Measurements from ENCODE around the gene CFL1.

CFL1 gene

DNA sequence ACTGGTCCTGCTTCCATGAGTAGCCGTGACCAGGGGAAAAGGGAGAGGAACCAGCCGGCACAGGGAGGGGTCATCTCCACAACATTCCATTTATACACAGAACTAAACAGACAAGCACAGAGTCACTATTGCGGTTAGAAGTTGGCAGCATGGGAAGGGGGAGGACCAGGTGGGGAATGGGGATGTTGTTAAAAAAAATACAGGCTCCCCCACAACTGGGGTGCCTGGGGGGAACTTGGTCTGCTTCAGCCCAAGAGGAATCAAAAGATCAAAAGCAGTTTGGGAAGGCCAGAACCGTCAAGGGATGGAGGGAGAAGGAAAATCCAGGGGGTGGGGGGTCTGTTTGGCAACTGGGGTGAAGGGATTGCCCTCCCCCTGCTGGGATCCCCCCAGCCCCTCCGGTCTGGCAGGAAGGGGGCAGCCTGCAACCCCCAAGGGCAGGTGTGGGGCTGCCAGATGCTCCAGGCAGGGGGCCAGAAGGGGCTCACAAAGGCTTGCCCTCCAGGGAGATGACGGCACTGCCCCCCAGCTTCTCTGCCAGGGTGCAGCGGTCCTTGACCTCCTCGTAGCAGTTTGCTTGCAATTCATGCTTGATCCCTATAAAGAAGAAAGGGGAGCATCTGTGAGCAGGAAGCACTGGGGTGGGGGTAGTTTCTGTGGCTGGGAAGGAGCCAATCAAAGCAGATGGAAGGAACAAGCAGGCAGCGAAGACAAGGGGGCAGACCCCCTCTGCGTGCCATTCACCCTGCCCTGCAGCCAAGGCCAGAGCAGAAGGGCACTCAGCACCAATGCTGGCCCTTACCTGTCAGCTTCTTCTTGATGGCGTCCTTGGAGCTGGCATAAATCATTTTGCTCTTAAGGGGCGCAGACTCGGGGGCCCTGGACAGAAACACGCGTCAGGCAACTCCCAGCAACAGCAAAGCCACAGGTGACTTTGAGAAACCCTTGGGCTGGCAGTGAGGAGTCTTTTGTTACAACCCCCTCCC lies 2.8 kb downstream of the CFL1 start:
- Histone ChIP-seq H3K9me3 (ENCODE audit: control extremely low read depth in 1 of 5, control insufficient read depth in 4 of 5, insufficient read depth in 2 of 5, low read depth in 1 of 5, low read length in 4 of 5) (peaks cover 0 to 7% (median 0%) of the 10 kb centered on the region in 5 experiments), H3K4me3 (ENCODE audit: control insufficient read depth in 1 of 7, extremely low read depth in 1 of 7, insufficient read depth in 4 of 7, low read depth in 2 of 7, low read length in 6 of 7) (peak overlapping the region in 2 of 7 experiments; percentile 89 to 96), H3K4me1 (ENCODE audit: control extremely low read depth in 1 of 4, control insufficient read depth in 4 of 4, insufficient read depth in 4 of 4, low read length in 3 of 4) (peaks cover 9 to 36% (median 33%) of the 10 kb centered on the region in 4 experiments), H3K36me3 (ENCODE audit: control insufficient read depth in 4 of 4, insufficient read depth in 4 of 4, low read length in 3 of 4) (peaks cover 12 to 61% (median 46%) of the 10 kb centered on the region in 4 experiments), H3K27ac (ENCODE audit: insufficient read depth in 1 of 2, low read depth in 1 of 2, low read length in 2 of 2, poor library complexity in 1 of 2, severe bottlenecking in 2 of 2) (no peak overlapping the region), H3K27me3 (replicated peaks in 2 of 5; ENCODE audit: control insufficient read depth in 4 of 5, insufficient read depth in 5 of 5, low read length in 4 of 5) (no peaks in the 10 kb centered on the region)
- 88% methylated on average over 8 of the region's 15 CpGs for WGBS (ENCODE audit: insufficient coverage)
- CTCF ChIA-PET, result interaction anchor here (4.9 kb wide), 1 partner anchor 29 kb away, joined by 20 read pairs; no protein-coding TSS in a partner anchor
- POLR2A ChIA-PET, result no interaction called here
- no peak for DNase-seq

DNA sequence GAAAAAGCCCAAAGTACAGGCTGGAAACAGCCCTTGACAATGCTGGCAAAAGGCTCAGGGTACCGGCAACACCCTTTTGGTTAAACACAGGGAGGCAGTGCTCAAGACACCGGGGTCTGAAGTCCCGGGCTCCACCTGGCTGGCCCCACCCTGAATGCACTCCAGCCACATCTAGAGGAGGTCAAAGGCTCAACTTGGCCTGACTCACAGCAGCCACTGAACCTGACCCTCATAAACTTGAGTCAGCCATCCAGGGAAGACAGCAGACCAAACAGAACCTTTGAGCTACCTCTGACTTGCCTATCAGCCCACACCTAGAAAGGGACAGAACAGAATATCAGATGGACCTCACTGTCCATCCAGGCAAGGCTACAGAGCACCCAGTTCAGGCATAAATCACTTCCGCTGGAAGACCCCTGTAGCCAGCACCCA lies 3.8 kb downstream of the CFL1 start:
- CTCF ChIA-PET, result interaction anchor here (4.9 kb wide), 1 partner anchor 30 kb away, joined by 20 read pairs; no protein-coding TSS in a partner anchor
- WGBS (ENCODE audit: insufficient coverage), result 100% methylated on average over 3 of the region's 4 CpGs
- H3K27ac ChIP-seq (ENCODE audit: insufficient read depth in 1 of 2, low read depth in 1 of 2, low read length in 2 of 2, poor library complexity in 1 of 2, severe bottlenecking in 2 of 2), result no peak overlapping the region
- peaks cover 0 to 7% (median 0%) of the 10 kb centered on the region in 5 experiments for H3K9me3 ChIP-seq (ENCODE audit: control extremely low read depth in 1 of 5, control insufficient read depth in 4 of 5, insufficient read depth in 2 of 5, low read depth in 1 of 5, low read length in 4 of 5)
- POLR2A ChIA-PET, result no interaction called here
- H3K4me1 ChIP-seq (ENCODE audit: control extremely low read depth in 1 of 4, control insufficient read depth in 4 of 4, insufficient read depth in 4 of 4, low read length in 3 of 4), result peaks cover 9 to 27% (median 25%) of the 10 kb centered on the region in 4 experiments
- no peak overlapping the region for H3K4me3 ChIP-seq (ENCODE audit: control insufficient read depth in 1 of 7, extremely low read depth in 1 of 7, insufficient read depth in 4 of 7, low read depth in 2 of 7, low read length in 6 of 7)
- H3K36me3 ChIP-seq (ENCODE audit: control insufficient read depth in 4 of 4, insufficient read depth in 4 of 4, low read length in 3 of 4), result peaks cover 12 to 61% (median 46%) of the 10 kb centered on the region in 4 experiments
- no peaks in the 10 kb centered on the region for H3K27me3 ChIP-seq (replicated peaks in 2 of 5; ENCODE audit: control insufficient read depth in 4 of 5, insufficient read depth in 5 of 5, low read length in 4 of 5)
- no peak for DNase-seq

DNA sequence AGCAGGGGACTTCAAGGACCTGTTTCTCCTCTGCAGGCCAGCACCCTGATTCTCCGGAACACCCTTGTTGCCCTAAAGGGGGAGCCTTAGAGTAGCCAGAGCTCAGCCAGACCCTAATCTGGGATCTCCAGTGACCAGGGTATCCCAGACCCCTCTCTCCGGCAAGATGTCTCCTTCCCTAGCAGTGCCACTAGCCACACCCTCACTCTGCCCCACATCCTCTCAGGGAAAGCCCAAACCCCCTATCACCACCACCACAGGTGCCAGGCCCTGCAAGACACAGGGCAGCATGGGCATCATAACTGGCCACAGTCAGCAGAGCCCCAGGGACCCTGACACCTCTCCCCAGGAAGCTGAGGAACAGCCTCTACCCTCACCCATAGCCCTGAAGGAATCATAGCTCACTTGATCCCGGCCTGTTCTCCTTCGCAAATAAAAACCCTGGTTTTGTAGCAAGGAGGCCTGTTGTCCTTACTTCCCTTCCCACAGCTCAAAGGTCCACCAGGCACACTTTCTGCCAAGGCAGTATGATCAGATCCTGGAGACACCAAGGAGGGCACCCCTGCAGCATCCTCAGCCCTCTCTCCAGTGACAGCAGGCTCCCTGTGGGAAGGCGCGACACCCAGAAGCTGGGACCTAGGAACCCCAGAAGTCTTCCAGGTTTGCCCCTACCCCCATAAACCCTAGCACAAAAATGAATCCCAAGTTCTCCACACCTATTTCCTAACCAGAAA lies 4.6 kb downstream of the CFL1 start:
- Histone ChIP-seq H3K4me3 (ENCODE audit: control insufficient read depth in 1 of 7, extremely low read depth in 1 of 7, insufficient read depth in 4 of 7, low read depth in 2 of 7, low read length in 6 of 7) (no peak overlapping the region), H3K4me1 (ENCODE audit: control extremely low read depth in 1 of 4, control insufficient read depth in 4 of 4, insufficient read depth in 4 of 4, low read length in 3 of 4) (peaks cover 4 to 19% (median 17%) of the 10 kb centered on the region in 4 experiments), H3K9me3 (ENCODE audit: control extremely low read depth in 1 of 5, control insufficient read depth in 4 of 5, insufficient read depth in 2 of 5, low read depth in 1 of 5, low read length in 4 of 5) (peaks cover 0 to 7% (median 0%) of the 10 kb centered on the region in 5 experiments), H3K27ac (ENCODE audit: insufficient read depth in 1 of 2, low read depth in 1 of 2, low read length in 2 of 2, poor library complexity in 1 of 2, severe bottlenecking in 2 of 2) (no peak overlapping the region), H3K36me3 (ENCODE audit: control insufficient read depth in 4 of 4, insufficient read depth in 4 of 4, low read length in 3 of 4) (peaks cover 12 to 61% (median 46%) of the 10 kb centered on the region in 4 experiments), H3K27me3 (replicated peaks in 2 of 5; ENCODE audit: control insufficient read depth in 4 of 5, insufficient read depth in 5 of 5, low read length in 4 of 5) (no peaks in the 10 kb centered on the region)
- POLR2A ChIA-PET, result no interaction called here
- WGBS (ENCODE audit: insufficient coverage), result 91% methylated on average over 4 of the region's 6 CpGs
- no peak for DNase-seq
- CTCF ChIA-PET, result interaction anchor here (0.5 to 4.9 kb wide), 8 partner anchors 10 to 177 kb away, joined by 3 to 20 read pairs (median 4); partner anchors contain the start of genes CTSW, FIBP and SNX32

DNA sequence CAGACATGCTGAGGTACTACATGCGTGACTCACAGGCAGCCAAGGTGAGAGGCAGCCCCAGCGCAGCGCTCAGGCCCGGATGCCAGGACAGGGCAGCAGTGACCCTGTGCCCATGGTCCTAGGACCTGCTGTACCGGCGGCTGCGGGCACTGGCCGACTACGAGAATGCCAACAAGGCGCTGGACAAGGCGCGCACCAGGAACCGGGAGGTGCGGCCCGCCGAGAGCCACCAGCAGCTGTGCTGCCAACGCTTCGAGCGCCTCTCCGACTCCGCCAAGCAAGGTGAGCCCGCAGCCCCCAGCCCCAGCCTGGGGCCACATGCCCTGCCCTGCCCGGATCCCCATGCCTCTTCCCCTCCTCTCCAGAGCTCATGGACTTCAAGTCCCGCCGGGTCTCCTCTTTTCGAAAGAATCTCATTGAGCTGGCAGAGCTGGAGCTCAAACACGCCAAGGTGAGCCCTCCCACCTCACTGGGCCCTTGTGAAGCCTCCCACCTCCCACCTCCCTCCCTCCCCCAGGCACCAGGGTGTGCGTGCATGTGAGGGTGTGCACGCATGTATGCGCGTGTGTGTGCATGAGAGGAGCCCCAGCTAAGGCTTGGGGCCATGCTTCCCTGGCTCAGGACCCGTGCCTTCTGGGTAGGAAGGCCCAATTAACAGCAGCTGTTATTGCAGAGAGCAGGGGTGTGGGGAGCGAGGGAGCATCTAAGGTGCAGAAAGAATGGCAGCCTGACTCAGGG lies 5.3 kb downstream of the CFL1 start:
- Histone ChIP-seq H3K27me3 (replicated peaks in 2 of 5; ENCODE audit: control insufficient read depth in 4 of 5, insufficient read depth in 5 of 5, low read length in 4 of 5) (no peaks in the 10 kb centered on the region), H3K36me3 (ENCODE audit: control insufficient read depth in 4 of 4, insufficient read depth in 4 of 4, low read length in 3 of 4) (peaks cover 12 to 61% (median 46%) of the 10 kb centered on the region in 4 experiments), H3K9me3 (ENCODE audit: control extremely low read depth in 1 of 5, control insufficient read depth in 4 of 5, insufficient read depth in 2 of 5, low read depth in 1 of 5, low read length in 4 of 5) (peaks cover 0 to 7% (median 0%) of the 10 kb centered on the region in 5 experiments), H3K4me3 (ENCODE audit: control insufficient read depth in 1 of 7, extremely low read depth in 1 of 7, insufficient read depth in 4 of 7, low read depth in 2 of 7, low read length in 6 of 7) (no peak overlapping the region), H3K4me1 (ENCODE audit: control extremely low read depth in 1 of 4, control insufficient read depth in 4 of 4, insufficient read depth in 4 of 4, low read length in 3 of 4) (peaks cover 3 to 19% (median 15%) of the 10 kb centered on the region in 4 experiments), H3K27ac (ENCODE audit: insufficient read depth in 1 of 2, low read depth in 1 of 2, low read length in 2 of 2, poor library complexity in 1 of 2, severe bottlenecking in 2 of 2) (no peak overlapping the region)
- ChIA-PET CTCF (interaction anchor here (0.9 to 4.9 kb wide), 12 partner anchors 9 to 170 kb away, joined by 3 to 20 read pairs (median 4); partner anchors contain the start of genes CTSW, FIBP and SNX32), POLR2A (interaction anchor here (1.2 to 2.1 kb wide), 2 partner anchors 19 kb away, joined by 4 to 6 read pairs; partner anchors contain the start of gene SNX32)
- WGBS (ENCODE audit: insufficient coverage), result 94% methylated on average over 26 of the region's 33 CpGs
- DNase-seq, result no peak

DNA sequence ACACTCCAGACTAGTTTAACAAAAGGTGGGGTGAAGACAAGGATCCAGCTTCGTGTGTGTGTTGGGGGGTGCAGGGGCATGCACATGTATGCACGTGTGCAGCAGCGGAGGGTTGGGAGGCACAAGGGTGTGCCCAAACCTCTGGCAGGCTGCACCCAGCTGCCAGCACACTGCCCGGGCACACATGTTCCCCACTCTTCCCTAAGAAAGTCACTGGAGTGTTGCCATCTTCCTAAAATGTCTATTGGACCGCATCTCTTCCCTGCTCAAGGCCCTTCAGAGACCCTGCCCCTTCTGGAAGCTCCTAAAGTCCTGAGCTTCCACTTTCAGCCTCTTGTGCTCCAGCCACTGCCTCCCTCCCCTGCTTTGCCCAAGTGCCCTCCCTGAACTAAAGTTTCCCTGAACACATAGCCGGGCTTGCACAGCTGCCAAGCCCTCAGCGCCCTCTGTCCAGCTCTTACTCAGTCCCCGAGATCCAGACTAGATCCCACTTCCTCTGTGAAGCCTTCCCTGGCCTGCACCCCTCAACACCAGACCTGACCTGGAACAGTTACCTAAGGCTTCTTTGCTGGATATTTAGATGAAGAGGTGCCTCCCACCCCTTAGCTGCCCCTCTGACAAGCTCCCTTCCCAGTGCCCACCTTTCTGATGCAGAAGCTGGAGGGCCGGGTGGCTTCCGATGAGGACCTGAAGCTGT lies 6.0 kb downstream of the CFL1 start:
- no peak overlapping the region for H3K4me3 ChIP-seq (ENCODE audit: control insufficient read depth in 1 of 7, extremely low read depth in 1 of 7, insufficient read depth in 4 of 7, low read depth in 2 of 7, low read length in 6 of 7)
- no peak overlapping the region for H3K27ac ChIP-seq (ENCODE audit: insufficient read depth in 1 of 2, low read depth in 1 of 2, low read length in 2 of 2, poor library complexity in 1 of 2, severe bottlenecking in 2 of 2)
- 96% methylated on average over 10 of the region's 10 CpGs for WGBS (ENCODE audit: insufficient coverage)
- ChIA-PET POLR2A (interaction anchor here (0.6 to 2.1 kb wide), 4 partner anchors 19 to 213 kb away, joined by 3 to 6 read pairs (median 4); partner anchors contain the start of gene SNX32), CTCF (interaction anchor here (0.9 to 4.9 kb wide), 16 partner anchors 8 to 170 kb away, joined by 3 to 20 read pairs (median 4); partner anchors contain the start of genes FIBP, MUS81 and SNX32)
- H3K4me1 ChIP-seq (ENCODE audit: control extremely low read depth in 1 of 4, control insufficient read depth in 4 of 4, insufficient read depth in 4 of 4, low read length in 3 of 4), result peaks cover 3 to 17% (median 15%) of the 10 kb centered on the region in 4 experiments
- no peaks in the 10 kb centered on the region for H3K27me3 ChIP-seq (replicated peaks in 2 of 5; ENCODE audit: control insufficient read depth in 4 of 5, insufficient read depth in 5 of 5, low read length in 4 of 5)
- H3K9me3 ChIP-seq (ENCODE audit: control extremely low read depth in 1 of 5, control insufficient read depth in 4 of 5, insufficient read depth in 2 of 5, low read depth in 1 of 5, low read length in 4 of 5), result peaks cover 0 to 7% (median 0%) of the 10 kb centered on the region in 5 experiments
- DNase-seq, result no peak
- peaks cover 12 to 61% (median 46%) of the 10 kb centered on the region in 4 experiments for H3K36me3 ChIP-seq (ENCODE audit: control insufficient read depth in 4 of 4, insufficient read depth in 4 of 4, low read length in 3 of 4)

Data from common myeloid progenitor, CD34-positive (primary cell).